Endothelial cell of umbilical vein (primary cell): ENCODE data around the gene PLN. TPM values are rescaled to one million over a fixed set of nuclear protein-coding genes. Genes with fewer than 3 reads are reported as not detected.

Experiments used
- BruUV-seq: library from RNA; stranded (reverse); fragments of 400-500 nt; replicated peaks from 2 replicates; lab custom pipeline; 2021; lab: Mats Ljungman, UMichigan
- CTCF ChIA-PET: fragments of 300-600, 350-600 bp; sonication (Branson Sonifier 250); formaldehyde crosslinking; loops from one replicate; lab custom pipeline; 2021; ENCODE audit warnings: antibody characterized with exemption, inconsistent platforms; lab: Charles Lee
- POLR2A ChIA-PET: fragments of 300-600, 350-600 bp; sonication (Branson Sonifier 250); formaldehyde crosslinking; loops from one replicate; lab custom pipeline; 2021; ENCODE audit warnings: antibody characterized with exemption, inconsistent platforms; lab: Charles Lee
- DNase-seq: peaks from one replicate; pipeline ENCODE4 v3.0.0-alpha.2; 2011; ENCODE audit warnings: low read depth, low spot score
- FAIRE-seq: peaks from 2 replicates; lab custom pipeline; 2011; peaks lifted over from hg19 to GRCh38; lab: Jason Lieb, UNC
- H2AFZ ChIP-seq: 2 replicates; pipeline ENCODE4 v1.6.0; 2012; ENCODE audit warnings: low read depth, low read length, control low read depth, inconsistent platforms
- H3K27ac ChIP-seq: 2 replicates; pipeline ENCODE4 v1.5.1; 2011; ENCODE audit warnings: low read depth, mild to moderate bottlenecking, control low read depth, low read length, moderate library complexity; ENCODE audit not compliant: insufficient read depth
- H3K27me3 ChIP-seq, 2 experiments: 2 replicates each; pipeline versions ENCODE4 v1.6.0 to v1.6.1; 2011; ENCODE audit warnings: low read length in 2 of 2, mixed read lengths in 1 of 2; ENCODE audit not compliant: control insufficient read depth in 2 of 2, insufficient read depth in 2 of 2
- H3K36me3 ChIP-seq, 2 experiments: 2 replicates in 1 of 2; 3 replicates in 1 of 2; pipeline ENCODE4 v1.5.1; 2011; ENCODE audit warnings: low read length in 2 of 2, mild to moderate bottlenecking in 1 of 2, moderate library complexity in 1 of 2; ENCODE audit not compliant: control insufficient read depth in 2 of 2, insufficient read depth in 2 of 2; ENCODE audit errors: extremely low read depth in 1 of 2
- H3K4me1 ChIP-seq: 3 replicates; pipeline ENCODE4 v1.5.1; 2011; ENCODE audit warnings: mild to moderate bottlenecking, low read length; ENCODE audit not compliant: control insufficient read depth, insufficient read depth; ENCODE audit errors: extremely low read depth
- H3K4me2 ChIP-seq: 2 replicates; pipeline ENCODE4 v1.6.1; 2011; ENCODE audit warnings: low read length, control low read depth, mixed read lengths; ENCODE audit not compliant: insufficient read depth
- H3K4me3 ChIP-seq, 3 experiments: fragments of 200-600 bp in 1 of 3; sonication (generic), shearing (Covaris generic) in 1 of 3; replicated peaks in 1 of 3; 2 replicates each; pipeline ENCODE4 v1.5.1; 2011 to 2016; ENCODE audit warnings: control low read depth in 3 of 3, low read length in 3 of 3, mild to moderate bottlenecking in 2 of 3, inconsistent platforms in 1 of 3, low read depth in 1 of 3, moderate library complexity in 1 of 3; ENCODE audit not compliant: insufficient read depth in 1 of 3
- H3K79me2 ChIP-seq: 2 replicates; pipeline ENCODE4 v1.6.0; 2012; ENCODE audit warnings: low read length, inconsistent platforms; ENCODE audit not compliant: control insufficient read depth, insufficient read depth
- H3K9ac ChIP-seq: replicated peaks from 2 replicates; pipeline ENCODE3; 2011; ENCODE audit warnings: low read length, control low read depth; ENCODE audit not compliant: insufficient read depth; ENCODE audit errors: extremely low read depth
- H3K9me1 ChIP-seq: replicated peaks from 3 replicates; pipeline ENCODE4 v1.6.0; 2011; ENCODE audit warnings: mild to moderate bottlenecking, low read length; ENCODE audit not compliant: control insufficient read depth, insufficient read depth; ENCODE audit errors: extremely low read depth
- H3K9me3 ChIP-seq: replicated peaks from 2 replicates; pipeline ENCODE4 v1.5.1; 2012; ENCODE audit warnings: low read length, inconsistent platforms; ENCODE audit not compliant: control insufficient read depth, insufficient read depth
- H4K20me1 ChIP-seq: replicated peaks from 2 replicates; pipeline ENCODE3; 2011; ENCODE audit warnings: mild to moderate bottlenecking, low read length; ENCODE audit not compliant: control insufficient read depth, insufficient read depth; ENCODE audit errors: extremely low read depth
- EZH2 ChIP-seq: IDR thresholded peaks from 2 replicates; pipeline ENCODE4 v1.6.1; 2012; ENCODE audit warnings: borderline replicate concordance, low read depth, mild to moderate bottlenecking, moderate library complexity, low read length, inconsistent platforms; ENCODE audit not compliant: severe bottlenecking
- GATA2 ChIP-seq: IDR thresholded peaks from 2 replicates; pipeline ENCODE4 v1.7.0; 2011; ENCODE audit warnings: low read depth, mild to moderate bottlenecking, moderate library complexity, mixed read lengths, low read length; ENCODE audit not compliant: insufficient read length, insufficient read depth
- POLR2A ChIP-seq: IDR thresholded peaks from 2 replicates; pipeline ENCODE4 v1.6.1; 2012; ENCODE audit warnings: low read depth, mild to moderate bottlenecking, control low read depth, low read length
- POLR2AphosphoS5 ChIP-seq: IDR thresholded peaks from 2 replicates; pipeline ENCODE4 v1.6.1; 2012; ENCODE audit warnings: low read depth, mild to moderate bottlenecking, control low read depth, low read length, moderate library complexity; ENCODE audit not compliant: insufficient read depth
- dilution Hi-C: fragments of 300-500 bp; cut with MboI; formaldehyde crosslinking; loops from one replicate; pipeline ENCODE4 v1.15.0; 2019; ENCODE audit warnings: low sequenced_read_pairs; ENCODE audit not compliant: extremely low pct_ligation_motif_present
- intact Hi-C: fragments of 100-400 bp; cut with micrococcal nuclease; formaldehyde crosslinking; loops from one replicate; pipeline ENCODE4 v1.10.0; 2022
- polyA plus RNA-seq, 4 experiments: library from polyadenylated mRNA; depleted of rRNA in 3 of 4; stranded (reverse) in 3 of 4; unstranded in 1 of 4; fragments of >200 nt; gene quantifications; 2 replicates each; pipeline versions ENCODE4 v1.2.1 to v1.2.3, GENCODE V29; 2011 to 2012; ENCODE audit warnings: missing spikeins in 1 of 4
- total RNA-seq: library from RNA; stranded (reverse); gene quantifications from 2 replicates; pipeline ENCODE4 v1.2.3, GENCODE V29; 2021
- TF ChIP-seq, protein P1 (sequence below): IDR thresholded peaks from 2 replicates; pipeline ENCODE4 v1.6.1; 2011; ENCODE audit not compliant: insufficient read depth, insufficient read length
- TF ChIP-seq, protein P2 (sequence below), 2 donors: IDR thresholded peaks; 1 replicate in 1 of 2; 2 replicates in 1 of 2; pipeline ENCODE4 v1.5.1; 2011; ENCODE audit warnings: low read length in 2 of 2, mild to moderate bottlenecking in 2 of 2, moderate library complexity in 2 of 2, control low read depth in 1 of 2, inconsistent platforms in 1 of 2, low read depth in 1 of 2; ENCODE audit not compliant: insufficient read depth in 1 of 2; ENCODE audit errors: extremely low read depth in 1 of 2

Gene PLN
- total and polyA plus RNA-seq, 2 donors (not counting 3 experiments of a cell fraction or from before 2014, with no cell fraction given) = not detected

DNA sequence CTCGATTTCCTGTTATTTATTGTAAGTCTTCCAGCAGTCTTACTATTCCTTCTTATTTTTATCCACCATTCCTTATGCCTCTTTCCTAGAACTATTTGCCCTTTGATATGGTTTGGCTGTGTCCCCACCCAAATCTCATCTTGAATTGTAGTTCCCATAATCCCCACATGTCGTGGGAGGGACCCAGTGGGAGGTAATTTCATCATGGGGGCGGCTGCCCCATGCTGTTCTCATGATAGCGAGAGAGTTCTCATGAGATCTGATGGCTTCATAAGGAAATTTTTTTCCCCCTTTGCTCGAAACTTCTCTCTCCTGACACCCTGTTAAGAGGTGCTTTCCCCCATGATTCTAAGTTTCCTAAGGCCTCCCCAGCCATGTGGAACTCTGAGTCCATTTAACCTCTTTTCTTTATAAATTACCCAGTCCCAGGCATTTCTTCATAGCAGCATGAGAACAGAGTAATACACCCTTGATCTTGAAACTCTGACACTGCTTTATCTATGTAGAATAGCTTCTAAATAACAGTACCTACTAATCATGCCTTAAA, 48.8 kb downstream of the PLN start:
- H3K4me1 ChIP-seq = no peaks in the 10 kb centered on the region
- no peak overlapping the region for H3K9ac ChIP-seq
- no peaks in the 10 kb centered on the region for H3K9me3 ChIP-seq
- ChIA-PET POLR2A (no interaction called here), CTCF (interaction anchor here (1.4 kb wide), 1 partner anchor 16 kb away, joined by 4 read pairs; no protein-coding TSS in a partner anchor)
- no TSS peak for BruUV-seq
- no peak for FAIRE-seq
- H3K4me3 ChIP-seq = no peak overlapping the region
- H3K79me2 ChIP-seq = peaks cover 29% of the 10 kb centered on the region
- no peaks in the 10 kb centered on the region for H3K36me3 ChIP-seq
- H4K20me1 ChIP-seq = no peaks in the 10 kb centered on the region
- no peak overlapping the region for H2AFZ ChIP-seq
- H3K27me3 ChIP-seq = no peaks in the 10 kb centered on the region
- no peaks in the 10 kb centered on the region for H3K9me1 ChIP-seq
- TF ChIP-seq, protein P1, sequence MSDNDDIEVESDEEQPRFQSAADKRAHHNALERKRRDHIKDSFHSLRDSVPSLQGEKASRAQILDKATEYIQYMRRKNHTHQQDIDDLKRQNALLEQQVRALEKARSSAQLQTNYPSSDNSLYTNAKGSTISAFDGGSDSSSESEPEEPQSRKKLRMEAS = no peak
- TF ChIP-seq POLR2AphosphoS5 (no peak), POLR2A (no peak), GATA2 (no peak), EZH2 (no peak)
- no peak for DNase-seq
- no peak overlapping the region for H3K4me2 ChIP-seq
- H3K27ac ChIP-seq = no peak overlapping the region
- dilution Hi-C loops (no loop called here), intact Hi-C loops (no loop called here)

DNA sequence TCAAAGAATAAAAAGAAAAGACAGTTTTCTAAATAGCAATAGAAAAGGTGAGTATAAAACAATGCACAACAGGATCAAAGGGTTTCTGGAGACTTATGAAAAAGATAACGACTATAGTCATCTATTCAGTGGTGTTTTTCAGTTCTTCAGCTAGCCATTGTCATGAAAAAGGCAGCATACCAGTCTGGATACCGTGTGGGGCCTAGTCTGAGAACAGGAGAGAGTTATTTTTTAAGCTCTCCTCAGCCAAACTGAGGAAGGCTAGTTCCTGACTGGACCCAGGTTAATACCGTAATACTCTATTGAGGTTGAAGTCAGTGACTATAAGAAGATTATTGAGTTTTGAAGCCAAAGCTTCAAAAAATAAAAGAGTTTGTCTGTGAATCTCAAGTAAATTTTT, 49.5 kb downstream of the PLN start:
- H3K9me3 ChIP-seq = no peaks in the 10 kb centered on the region
- no peaks in the 10 kb centered on the region for H3K36me3 ChIP-seq
- H3K79me2 ChIP-seq = peaks cover 31% of the 10 kb centered on the region
- H2AFZ ChIP-seq = no peak overlapping the region
- intact Hi-C loops (no loop called here), dilution Hi-C loops (no loop called here)
- BruUV-seq = no TSS peak
- no peak overlapping the region for H3K9ac ChIP-seq
- no peak overlapping the region for H3K27ac ChIP-seq
- ChIA-PET POLR2A (no interaction called here), CTCF (interaction anchor here (1.4 to 1.7 kb wide), 2 partner anchors 9 to 17 kb away, joined by 4 to 8 read pairs; no protein-coding TSS in a partner anchor)
- no peaks in the 10 kb centered on the region for H3K9me1 ChIP-seq
- FAIRE-seq = no peak
- no peaks in the 10 kb centered on the region for H3K4me1 ChIP-seq
- H3K27me3 ChIP-seq = no peaks in the 10 kb centered on the region
- H4K20me1 ChIP-seq = no peaks in the 10 kb centered on the region
- H3K4me3 ChIP-seq = no peak overlapping the region
- TF ChIP-seq POLR2A = no peak
- no peak for TF ChIP-seq GATA2
- TF ChIP-seq, protein P2, sequence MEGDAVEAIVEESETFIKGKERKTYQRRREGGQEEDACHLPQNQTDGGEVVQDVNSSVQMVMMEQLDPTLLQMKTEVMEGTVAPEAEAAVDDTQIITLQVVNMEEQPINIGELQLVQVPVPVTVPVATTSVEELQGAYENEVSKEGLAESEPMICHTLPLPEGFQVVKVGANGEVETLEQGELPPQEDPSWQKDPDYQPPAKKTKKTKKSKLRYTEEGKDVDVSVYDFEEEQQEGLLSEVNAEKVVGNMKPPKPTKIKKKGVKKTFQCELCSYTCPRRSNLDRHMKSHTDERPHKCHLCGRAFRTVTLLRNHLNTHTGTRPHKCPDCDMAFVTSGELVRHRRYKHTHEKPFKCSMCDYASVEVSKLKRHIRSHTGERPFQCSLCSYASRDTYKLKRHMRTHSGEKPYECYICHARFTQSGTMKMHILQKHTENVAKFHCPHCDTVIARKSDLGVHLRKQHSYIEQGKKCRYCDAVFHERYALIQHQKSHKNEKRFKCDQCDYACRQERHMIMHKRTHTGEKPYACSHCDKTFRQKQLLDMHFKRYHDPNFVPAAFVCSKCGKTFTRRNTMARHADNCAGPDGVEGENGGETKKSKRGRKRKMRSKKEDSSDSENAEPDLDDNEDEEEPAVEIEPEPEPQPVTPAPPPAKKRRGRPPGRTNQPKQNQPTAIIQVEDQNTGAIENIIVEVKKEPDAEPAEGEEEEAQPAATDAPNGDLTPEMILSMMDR (IDR thresholded peaks at IDR 0.05; ENCODE audit: extremely low read depth in 1 of 2, insufficient read depth in 1 of 2, low read depth in 1 of 2, low read length in 2 of 2) = no peak
- no peak overlapping the region for H3K4me2 ChIP-seq
- no peak for DNase-seq
